Activated CD4-positive, alpha-beta T cell treated with anti-CD3 and anti-CD28 coated beads for 4 hours (primary cell): ENCODE results near the gene RTN4RL1.

Source experiments
- DNase-seq, 2 donors: peaks; one replicate each; pipeline ENCODE4 v3.0.0-alpha.2; 2020

The RTN4RL1 gene

GRCh38 chr17:2043785-2044184 lies 18.7 kb upstream of the RTN4RL1 start:
- no peak for DNase-seq

DNA sequence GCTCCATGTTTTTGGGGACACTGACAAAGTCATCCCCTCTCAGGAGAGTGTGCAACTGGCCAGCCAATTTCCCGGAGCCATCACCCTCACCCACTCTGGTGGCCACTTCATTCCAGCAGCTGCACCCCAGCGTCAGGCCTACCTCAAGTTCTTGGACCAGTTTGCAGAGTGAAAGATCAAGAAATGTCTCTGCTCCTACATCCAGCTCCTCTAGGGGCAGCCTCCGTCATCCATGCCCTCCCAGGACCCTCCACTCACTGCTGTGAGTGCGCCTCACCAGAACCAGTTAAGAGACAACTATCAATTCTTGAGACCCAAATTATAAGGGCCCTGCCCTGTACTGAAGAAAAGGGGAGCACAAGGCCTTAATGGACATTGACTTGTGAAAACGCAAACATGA lies 17.8 kb upstream of the RTN4RL1 start:
- DNase-seq, result no peak

- no peak for DNase-seq
These were observed 17.3 kb upstream of the RTN4RL1 start for GRCh38 chr17:2042390-2042847.

DNA sequence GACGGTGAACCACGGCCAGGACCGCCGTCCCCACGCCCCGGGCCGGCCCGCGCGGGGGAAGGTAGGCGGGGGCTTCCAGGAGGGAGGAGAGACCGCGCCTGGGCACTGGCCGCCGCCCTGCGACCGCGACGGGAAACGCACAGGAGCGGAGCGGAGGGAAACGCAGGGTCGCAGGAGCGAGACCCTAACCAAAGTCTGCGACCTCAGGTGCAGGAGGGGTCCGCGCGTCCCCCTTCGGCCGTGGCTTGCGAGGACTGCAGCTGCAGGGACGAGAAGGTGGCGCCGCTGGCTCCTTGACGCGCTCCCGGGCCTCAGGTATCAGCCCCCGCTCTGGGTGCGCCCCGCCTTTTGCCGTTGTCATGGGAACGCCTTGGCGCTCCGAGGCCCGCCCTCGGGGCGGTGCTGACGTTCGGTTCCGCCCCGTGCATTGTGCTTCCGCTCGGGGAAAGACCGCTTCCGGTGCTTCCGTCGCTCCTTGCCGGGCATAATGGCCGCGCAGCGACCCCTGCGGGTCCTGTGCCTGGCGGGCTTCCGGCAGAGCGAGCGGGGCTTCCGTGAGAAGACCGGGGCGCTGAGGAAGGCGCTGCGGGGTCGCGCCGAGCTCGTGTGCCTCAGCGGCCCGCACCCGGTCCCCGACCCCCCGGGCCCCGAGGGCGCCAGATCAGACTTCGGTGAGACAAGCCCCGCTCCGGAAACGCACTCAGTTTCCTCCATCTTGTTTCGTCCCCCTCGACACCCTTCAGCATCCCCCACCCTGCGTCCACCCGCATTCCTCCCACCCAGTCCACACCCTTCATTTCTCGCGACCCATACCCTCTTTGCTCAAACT lies 16.6 kb upstream of the RTN4RL1 start, which contains the start of gene OVCA2:
OVCA2 (plus strand) TSS at position 462 of the 829 bp plus-strand sequence; CDS start at position 488, 26 bp downstream.
- peak; percentile 98 for DNase-seq

- no peak for DNase-seq
These were observed 15.9 kb upstream of the RTN4RL1 start for GRCh38 chr17:2040942-2041560.

DNA sequence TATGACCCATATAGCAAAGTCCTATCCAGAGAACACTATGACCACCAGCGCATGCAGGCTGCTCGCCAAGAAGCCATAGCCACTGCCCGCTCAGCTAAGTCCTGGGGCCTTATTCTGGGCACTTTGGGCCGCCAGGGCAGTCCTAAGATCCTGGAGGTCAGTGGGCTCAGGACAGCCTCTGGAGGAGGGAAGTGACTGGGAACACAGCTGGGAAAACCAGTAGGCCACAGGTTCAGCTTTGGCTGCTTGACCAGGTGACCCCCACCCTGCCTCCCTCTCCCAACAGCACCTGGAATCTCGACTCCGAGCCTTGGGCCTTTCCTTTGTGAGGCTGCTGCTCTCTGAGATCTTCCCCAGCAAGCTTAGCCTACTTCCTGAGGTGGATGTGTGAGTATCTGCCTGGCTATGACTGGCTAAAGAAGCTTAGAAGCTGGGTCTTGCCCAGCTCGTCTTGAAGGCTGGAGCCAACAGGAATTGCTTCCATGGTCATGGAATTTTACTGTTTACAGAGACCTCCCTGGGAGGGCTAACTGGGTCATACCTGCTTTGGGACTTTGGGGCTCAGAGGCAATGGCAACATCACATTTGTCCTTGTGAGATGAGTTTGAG lies 15.2 kb upstream of the RTN4RL1 start:
- no peak for DNase-seq

DNA sequence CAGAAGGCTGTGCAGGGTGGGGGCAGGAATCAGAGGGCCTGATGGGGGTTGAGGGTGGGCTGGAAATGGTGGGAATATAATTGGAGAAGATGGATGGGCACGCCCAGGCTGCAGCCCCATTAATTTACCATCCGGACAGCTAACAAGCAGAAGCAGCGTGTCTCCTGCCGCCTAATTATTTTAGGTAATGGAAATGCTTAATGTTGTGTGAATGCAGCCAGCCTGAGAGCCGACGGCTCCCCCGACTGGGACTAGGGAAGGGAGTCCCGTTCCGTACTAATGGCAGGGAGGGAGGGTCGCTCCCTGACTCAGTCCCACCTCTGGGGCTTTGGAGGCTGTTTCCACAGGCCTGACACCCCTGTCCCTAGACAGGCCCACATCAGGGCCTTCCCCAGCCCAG lies 12.0 kb upstream of the RTN4RL1 start:
- no peak for DNase-seq

DNA sequence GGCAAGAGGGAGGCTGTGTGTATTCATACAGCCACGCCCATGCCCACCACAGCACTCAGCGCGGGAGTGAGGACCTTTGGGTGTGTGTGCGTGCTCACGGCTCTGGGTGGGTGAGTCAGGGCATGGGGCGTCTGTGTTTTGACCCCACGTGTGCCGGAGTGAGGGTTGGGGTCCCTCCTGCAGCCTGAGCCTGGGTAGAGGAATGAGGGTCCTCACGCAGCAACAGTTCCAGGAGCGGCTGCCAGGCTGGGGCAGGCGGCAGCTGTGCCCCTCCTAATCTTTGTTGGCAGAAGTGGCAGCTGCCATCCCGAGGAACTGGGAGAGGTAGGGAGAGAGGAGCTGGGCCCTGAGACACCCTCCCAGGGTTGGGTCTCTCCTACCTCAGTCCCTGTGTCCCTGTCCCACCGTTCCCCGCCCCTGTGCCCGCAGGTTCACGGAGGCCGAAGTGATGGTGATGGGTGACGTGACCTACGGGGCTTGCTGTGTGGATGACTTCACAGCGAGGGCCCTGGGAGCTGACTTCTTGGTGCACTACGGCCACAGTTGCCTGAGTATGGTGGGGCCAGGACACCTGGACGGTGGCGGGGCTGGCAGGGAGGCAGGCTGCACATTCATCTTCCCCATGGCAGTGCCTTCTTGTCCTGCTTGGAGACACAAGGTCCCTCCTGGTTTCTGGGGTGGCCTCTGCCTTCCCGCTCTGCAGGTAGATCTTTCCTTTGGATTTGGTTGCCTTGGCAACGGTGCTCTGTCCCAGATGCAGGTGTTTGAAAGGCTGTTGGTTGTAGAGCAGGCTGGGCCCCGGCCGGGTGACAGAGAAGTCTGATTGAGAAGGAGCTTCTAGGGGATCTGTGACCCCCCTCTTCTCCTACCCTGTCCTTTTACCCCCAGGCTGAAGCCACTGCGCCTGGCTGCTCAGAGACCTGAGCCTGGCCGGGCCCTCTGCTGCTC lies 10.7 kb upstream of the RTN4RL1 start:
- no peak for DNase-seq

GRCh38 chr17:2034806-2035540 lies 9.8 kb upstream of the RTN4RL1 start:
- no peak for DNase-seq

DNA sequence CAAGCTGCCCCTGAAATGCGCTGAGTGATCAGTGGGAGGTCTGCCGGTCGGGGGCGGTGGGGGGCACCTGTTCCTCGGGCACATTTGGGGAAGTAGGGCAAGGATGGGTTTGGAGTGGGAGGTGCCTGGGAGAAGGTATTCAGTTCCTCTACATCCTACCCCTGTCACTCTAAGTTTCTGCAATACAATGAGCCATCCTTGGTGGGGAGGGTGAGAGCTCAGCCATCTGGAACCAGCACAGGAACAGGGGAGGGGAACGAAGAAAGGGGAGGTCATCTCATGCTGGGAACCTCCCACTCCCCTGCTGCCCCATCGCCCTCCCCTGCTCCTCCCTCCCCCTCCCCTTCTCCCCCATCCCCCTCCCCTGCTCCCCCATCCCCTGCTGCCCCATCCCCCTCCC lies 9.0 kb upstream of the RTN4RL1 start:
- DNase-seq, result no peak

GRCh38 chr17:2033153-2033552 lies 8.0 kb upstream of the RTN4RL1 start:
- DNase-seq, result no peak

DNA sequence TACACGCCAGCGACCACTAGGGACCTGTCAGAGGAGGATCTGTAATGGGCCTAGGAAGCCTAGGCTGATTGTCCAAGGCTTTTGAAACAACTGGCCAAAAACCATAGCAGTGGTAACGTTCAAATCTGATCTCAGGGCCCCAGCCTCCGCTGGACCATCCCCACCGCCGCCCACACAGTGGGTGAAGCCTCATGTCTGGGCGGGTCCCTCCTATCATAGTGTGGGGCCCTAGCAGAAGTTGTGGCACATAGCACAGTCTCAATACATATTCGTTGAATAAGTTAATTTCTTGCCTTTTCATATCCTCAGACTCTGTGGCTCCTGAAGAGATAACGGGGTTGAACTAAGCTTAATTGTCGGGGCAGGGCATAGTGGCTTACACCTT lies 5.6 kb upstream of the RTN4RL1 start:
- DNase-seq, result peak in 1 of 2 donors; percentile 58

DNA sequence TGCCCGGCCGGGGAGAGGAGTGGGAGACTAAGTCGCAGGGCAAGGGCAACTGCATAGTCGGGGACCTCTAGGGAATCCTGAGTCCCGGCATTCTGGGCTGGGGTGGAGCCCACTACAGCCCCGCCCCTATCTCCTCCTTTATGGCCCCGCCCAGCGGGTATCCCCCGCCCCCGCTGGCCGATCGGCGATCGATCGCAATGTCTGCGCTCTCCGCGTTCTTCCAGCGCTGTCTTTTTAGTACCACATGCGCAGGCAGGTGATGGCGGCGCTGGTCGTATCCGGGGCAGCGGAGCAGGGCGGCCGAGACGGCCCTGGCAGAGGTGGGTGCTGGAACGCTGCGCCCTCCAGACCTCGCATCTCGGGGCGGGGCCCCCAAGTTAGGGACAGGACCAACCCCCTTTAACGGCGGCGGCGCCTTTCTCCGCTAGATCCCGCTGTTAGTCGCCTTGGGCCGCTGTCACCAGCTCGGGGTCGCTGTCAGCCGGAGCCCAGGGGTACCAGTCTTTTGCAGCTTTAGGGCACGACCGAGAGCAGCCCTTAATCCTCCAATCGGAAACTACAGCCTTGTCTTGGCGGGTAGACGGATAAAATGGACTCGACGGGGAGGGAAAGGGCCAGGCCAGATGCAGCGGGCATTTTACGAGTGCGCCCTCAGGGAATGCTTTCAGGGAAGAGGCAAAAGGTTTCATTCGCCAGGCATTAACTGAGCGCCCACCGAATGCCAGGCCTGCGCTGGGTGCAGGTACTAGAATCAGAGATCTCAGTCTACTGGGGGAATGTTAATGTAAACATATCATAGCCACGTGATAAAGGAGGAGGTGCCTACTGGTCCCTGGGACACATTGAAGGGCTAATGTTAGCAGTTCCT lies 5.0 kb upstream of the RTN4RL1 start, which contains the start of gene DPH1:
DPH1 (plus strand) TSS at position 243 of the 868 bp plus-strand sequence; CDS start at position 260, 17 bp downstream.
- DNase-seq, result peak; percentile 84 to 87

GRCh38 chr17:2028737-2029136 lies 3.6 kb upstream of the RTN4RL1 start:
- DNase-seq, result no peak

DNA sequence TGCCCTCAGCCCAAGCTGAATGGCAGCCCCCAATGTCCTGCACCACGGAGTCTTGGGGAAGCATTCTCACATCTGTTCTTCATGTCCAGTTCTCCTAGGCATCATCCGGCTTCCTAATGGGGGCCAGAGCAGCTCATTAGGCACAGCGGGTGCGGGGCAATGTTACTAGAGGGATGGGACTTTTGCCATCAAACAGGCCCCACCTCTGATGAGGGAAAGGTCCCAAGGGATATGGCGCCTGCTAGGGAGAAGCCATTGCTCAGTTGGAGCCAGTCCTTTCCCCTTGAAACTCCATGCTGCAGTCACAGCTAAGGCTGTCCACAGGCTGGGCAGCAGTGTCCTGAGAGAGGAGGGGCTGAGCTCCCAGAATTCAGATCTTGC lies 3.1 kb upstream of the RTN4RL1 start:
- DNase-seq, result no peak

GRCh38 chr17:2027528-2028233 lies 2.5 kb upstream of the RTN4RL1 start:
- no peak for DNase-seq

GRCh38 chr17:2025622-2026309 lies 632 bp upstream of the RTN4RL1 start:
- DNase-seq, result no peak

- DNase-seq, result no peak
These were observed 438 bp downstream of the RTN4RL1 start for GRCh38 chr17:2024572-2025219.
